ENCODE results near the gene ZNRF1.

GRCh38 chr16:75100603-75100990 lies 101.8 kb downstream of the ZNRF1 start:
- TF ChIP-seq CTCF (IDR thresholded peaks at IDR 0.05), result no peak
- TF ChIP-seq POLR2A (IDR thresholded peaks at IDR 0.05), result no peak

Measured in testis (tissue), 2 donors.